ENCODE results near the gene REXO1.

The REXO1 gene

DNA sequence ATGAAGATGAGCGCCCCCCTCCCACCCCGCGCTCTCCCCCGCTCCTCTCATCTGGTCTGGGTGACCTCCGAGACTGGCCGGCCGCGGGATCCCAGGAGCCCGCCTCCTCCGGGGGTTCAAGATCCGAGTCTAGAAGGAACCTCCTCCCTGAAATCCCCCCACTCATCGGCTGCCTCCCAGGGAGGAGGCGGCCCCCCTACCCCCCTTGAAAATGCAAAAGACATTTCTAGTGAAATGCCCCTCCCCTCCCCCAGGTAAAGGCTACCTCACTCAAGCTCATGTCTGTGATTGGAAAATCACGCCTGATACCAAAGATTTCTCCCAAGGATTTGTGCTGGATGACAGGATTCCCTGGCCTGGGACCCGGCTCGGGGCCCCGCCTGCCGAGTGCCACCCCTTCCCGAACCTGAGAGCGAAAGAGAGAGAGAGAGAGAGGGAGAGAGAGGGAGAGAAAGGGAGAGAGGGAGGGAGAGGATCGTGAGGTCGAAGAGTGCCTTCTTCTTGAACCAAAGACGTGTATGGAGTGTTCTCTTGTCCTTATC is 71.6 kb downstream of the REXO1 start:
- no peak for TF ChIP-seq CTCF (IDR thresholded peaks at IDR 0.05; ENCODE audit: low read depth, low read length)
- no peak for DNase-seq (ENCODE audit: low read depth, low spot score)
- H3K4me3 ChIP-seq (ENCODE audit: low read depth, low read length), result no peak overlapping the region
- in situ Hi-C loops (cut with HindIII; ENCODE audit: low sequenced_read_pairs), result no loop called here

GRCh38 chr19:1775951-1776605 is 72.2 kb downstream of the REXO1 start:
- no peak overlapping the region for H3K4me3 ChIP-seq (ENCODE audit: low read depth, low read length)
- no peak for TF ChIP-seq CTCF (IDR thresholded peaks at IDR 0.05; ENCODE audit: low read depth, low read length)
- in situ Hi-C loops (cut with HindIII; ENCODE audit: low sequenced_read_pairs), result no loop called here
- no peak for DNase-seq (ENCODE audit: low read depth, low spot score)

DNA sequence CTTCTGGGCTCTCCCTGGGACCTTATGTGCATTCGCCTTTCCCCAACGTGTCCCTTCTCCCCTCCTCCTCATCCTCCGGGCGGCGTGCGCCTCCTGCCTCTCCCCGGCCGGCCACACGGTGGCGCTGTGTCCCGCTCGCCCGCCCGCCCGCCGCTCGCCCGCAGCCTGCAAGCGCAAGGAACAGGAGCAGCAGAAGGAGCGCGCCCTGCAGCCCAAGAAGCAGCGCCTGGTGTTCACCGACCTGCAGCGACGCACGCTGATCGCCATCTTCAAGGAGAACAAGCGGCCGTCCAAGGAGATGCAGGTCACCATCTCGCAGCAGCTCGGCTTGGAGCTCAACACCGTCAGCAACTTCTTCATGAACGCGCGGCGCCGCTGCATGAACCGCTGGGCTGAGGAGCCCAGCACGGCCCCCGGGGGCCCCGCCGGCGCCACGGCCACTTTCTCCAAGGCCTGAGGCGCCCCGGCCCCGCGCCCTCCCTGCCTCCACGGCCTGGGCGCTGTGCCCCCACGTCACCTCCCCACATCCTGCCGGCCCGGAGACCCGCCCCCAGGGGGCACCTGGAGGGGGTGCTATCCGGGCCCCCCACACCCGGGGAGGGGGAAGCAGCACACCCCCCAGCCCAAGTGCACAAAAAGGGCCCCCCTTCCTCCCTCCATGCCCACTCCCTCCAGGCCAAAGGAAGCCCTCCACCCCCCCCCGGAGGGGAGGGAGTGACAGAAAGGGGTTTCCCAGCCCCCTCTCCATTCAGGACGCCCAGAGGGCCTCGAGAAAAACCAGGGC is 73.1 kb downstream of the REXO1 start:
- TF ChIP-seq CTCF (IDR thresholded peaks at IDR 0.05; ENCODE audit: low read depth, low read length), result peak; percentile 48
- in situ Hi-C loops (cut with HindIII; ENCODE audit: low sequenced_read_pairs), result no loop called here
- no peak overlapping the region for H3K4me3 ChIP-seq (ENCODE audit: low read depth, low read length)
- DNase-seq (ENCODE audit: low read depth, low spot score), result no peak

DNA sequence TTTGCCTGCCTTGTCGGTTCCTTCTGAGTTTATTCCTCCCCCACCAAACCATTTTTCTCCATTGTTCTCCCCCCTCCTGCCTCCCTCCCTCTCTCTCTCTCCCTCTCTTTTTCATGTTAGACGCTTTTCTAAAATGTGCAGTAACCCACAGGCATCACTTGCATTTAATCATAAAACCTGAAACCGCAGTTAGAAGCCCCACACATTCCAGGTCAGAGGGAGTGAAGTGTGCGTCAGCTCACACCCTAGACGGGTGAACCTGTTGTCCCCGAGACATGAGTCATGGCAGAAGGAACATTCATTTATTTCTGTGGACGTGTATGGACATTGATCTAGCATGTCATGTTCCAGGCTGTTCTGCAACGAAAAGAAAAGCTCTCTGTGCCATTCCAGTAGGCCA is 75.1 kb downstream of the REXO1 start:
- in situ Hi-C loops (cut with HindIII; ENCODE audit: low sequenced_read_pairs), result no loop called here
- TF ChIP-seq CTCF (IDR thresholded peaks at IDR 0.05; ENCODE audit: low read depth, low read length), result no peak
- no peak for DNase-seq (ENCODE audit: low read depth, low spot score)
- H3K4me3 ChIP-seq (ENCODE audit: low read depth, low read length), result no peak overlapping the region

- no peak for TF ChIP-seq CTCF (IDR thresholded peaks at IDR 0.05; ENCODE audit: low read depth, low read length)
- no peak overlapping the region for H3K4me3 ChIP-seq (ENCODE audit: low read depth, low read length)
- in situ Hi-C loops (cut with HindIII; ENCODE audit: low sequenced_read_pairs), result no loop called here
- no peak for DNase-seq (ENCODE audit: low read depth, low spot score)
Observed at GRCh38 chr19:1770866-1771576, 77.3 kb downstream of the REXO1 start.

GRCh38 chr19:1769645-1769985 is 78.7 kb downstream of the REXO1 start:
- no peak for TF ChIP-seq CTCF (IDR thresholded peaks at IDR 0.05; ENCODE audit: low read depth, low read length)
- H3K4me3 ChIP-seq (ENCODE audit: low read depth, low read length), result no peak overlapping the region
- DNase-seq (ENCODE audit: low read depth, low spot score), result no peak
- in situ Hi-C loops (cut with HindIII; ENCODE audit: low sequenced_read_pairs), result no loop called here
